Panc1 (cell line): ENCODE data around the gene ASXL1. TPM values are rescaled to one million over a fixed set of nuclear protein-coding genes. Genes with fewer than 3 reads are reported as not detected.

ENCODE experiments used
- ATAC-seq: fragments of 200-7000 bp; cut with Tn5 transposase; 2 replicates; pipeline ENCODE4 v1.9.1; 2020; ENCODE audit warnings: mild to moderate bottlenecking, moderate library complexity
- BruUV-seq: library from RNA; stranded (reverse); fragments of 400-500 nt; replicated peaks from 2 replicates; lab custom pipeline; 2021; lab: Mats Ljungman, UMichigan
- CTCF ChIA-PET: fragments of 300-600 bp; sonication (Branson Sonifier 250); formaldehyde crosslinking; loops from one replicate; lab custom pipeline; 2022; ENCODE audit warnings: antibody characterized with exemption; lab: Charles Lee
- POLR2A ChIA-PET: fragments of 300-600 bp; sonication (Branson Sonifier 250); formaldehyde crosslinking; loops from one replicate; lab custom pipeline; 2022; ENCODE audit warnings: antibody characterized with exemption; lab: Charles Lee
- DNase-seq: peaks from one replicate; pipeline ENCODE4 v3.0.0-alpha.2; 2010; ENCODE audit warnings: low read depth, low spot score
- H3K27ac ChIP-seq: 2 replicates; pipeline ENCODE4 v1.5.1; 2011; ENCODE audit warnings: mild to moderate bottlenecking, low read length, inconsistent platforms
- H3K27me3 ChIP-seq: fragments of 200-500 bp; sonication (Bioruptor generic); 2 replicates; pipeline ENCODE4 v1.6.0; 2014; ENCODE audit warnings: low read length, inconsistent platforms; ENCODE audit not compliant: control insufficient read depth, insufficient read depth
- H3K36me3 ChIP-seq: fragments of 200-500 bp; sonication (Bioruptor generic); 2 replicates; pipeline ENCODE4 v1.5.1; 2014; ENCODE audit warnings: inconsistent platforms, mild to moderate bottlenecking, low read length, moderate library complexity; ENCODE audit not compliant: control insufficient read depth, insufficient read depth
- H3K4me1 ChIP-seq: 2 replicates; pipeline ENCODE4 v1.5.1; 2011; ENCODE audit warnings: inconsistent platforms, mild to moderate bottlenecking, low read length, moderate library complexity; ENCODE audit not compliant: control insufficient read depth, insufficient read depth
- H3K4me3 ChIP-seq, 2 experiments: 2 replicates each; pipeline ENCODE4 v1.5.1; 2011 to 2012; ENCODE audit warnings: low read depth in 2 of 2, low read length in 2 of 2, mild to moderate bottlenecking in 2 of 2, inconsistent platforms in 1 of 2, moderate library complexity in 1 of 2
- H3K9me3 ChIP-seq: fragments of 200-500 bp; sonication (Bioruptor generic); 2 replicates; pipeline ENCODE4 v1.5.1; 2014; ENCODE audit warnings: low read depth, mild to moderate bottlenecking, inconsistent platforms, low read length, moderate library complexity; ENCODE audit not compliant: control insufficient read depth, insufficient read depth
- POLR2AphosphoS5 ChIP-seq: IDR thresholded peaks from 2 replicates; pipeline ENCODE4 v1.6.1; 2012; ENCODE audit warnings: mild to moderate bottlenecking, low read depth, low read length, moderate library complexity
- SIN3A ChIP-seq: IDR thresholded peaks from 2 replicates; pipeline ENCODE4 v1.6.1; 2012; ENCODE audit warnings: low read depth, mild to moderate bottlenecking, low read length, moderate library complexity, borderline replicate concordance; ENCODE audit not compliant: insufficient read depth
- TCF7L2 ChIP-seq: IDR thresholded peaks from 2 replicates; pipeline ENCODE4 v1.6.1; 2011; ENCODE audit warnings: mild to moderate bottlenecking, low read depth, low read length, inconsistent platforms
- in situ Hi-C: cut with HindIII; loops from 2 replicates; pipeline ENCODE4 v1.10.0; 2016; ENCODE audit warnings: low sequenced_read_pairs, low pct_unique_long_range_greater_than_20kb
- intact Hi-C: fragments of 100-400 bp; cut with micrococcal nuclease; formaldehyde crosslinking; loops from one replicate; pipeline ENCODE4 v1.10.0; 2022; ENCODE audit not compliant: unreplicated experiment
- total RNA-seq: library from RNA; stranded (reverse); gene quantifications from one replicate; pipeline ENCODE4 v1.2.1, GENCODE V29; 2021; ENCODE audit not compliant: unreplicated experiment
- TF ChIP-seq, protein P1 (sequence below), 2 experiments: IDR thresholded peaks; 2 replicates each; pipeline ENCODE4 v1.6.1; 2011 to 2012; ENCODE audit warnings: low read depth in 2 of 2, control low read depth in 1 of 2, low read length in 1 of 2, mild to moderate bottlenecking in 1 of 2, moderate library complexity in 1 of 2; ENCODE audit not compliant: insufficient read depth in 1 of 2
- TF ChIP-seq, protein P2 (sequence below): fragments of 450-650 bp; IDR thresholded peaks from 2 replicates; pipeline ENCODE4 v1.5.1; 2017; ENCODE audit warnings: mild to moderate bottlenecking

Gene ASXL1
- total RNA-seq, 1 experiment from 2014 or later = 205 TPM

- BruUV-seq = no TSS peak
- Histone ChIP-seq H3K36me3 (peaks cover 59% of the 10 kb centered on the region), H3K9me3 (no peaks in the 10 kb centered on the region), H3K27me3 (no peaks in the 10 kb centered on the region), H3K4me3 (no peak overlapping the region), H3K4me1 (no peaks in the 10 kb centered on the region), H3K27ac (no peak overlapping the region)
- ChIA-PET CTCF (no interaction called here), POLR2A (no interaction called here)
- in situ Hi-C loops = no loop called here
- intact Hi-C loops = no loop called here
- no peak for DNase-seq
- ATAC-seq = no peak
- TF ChIP-seq, protein P1, sequence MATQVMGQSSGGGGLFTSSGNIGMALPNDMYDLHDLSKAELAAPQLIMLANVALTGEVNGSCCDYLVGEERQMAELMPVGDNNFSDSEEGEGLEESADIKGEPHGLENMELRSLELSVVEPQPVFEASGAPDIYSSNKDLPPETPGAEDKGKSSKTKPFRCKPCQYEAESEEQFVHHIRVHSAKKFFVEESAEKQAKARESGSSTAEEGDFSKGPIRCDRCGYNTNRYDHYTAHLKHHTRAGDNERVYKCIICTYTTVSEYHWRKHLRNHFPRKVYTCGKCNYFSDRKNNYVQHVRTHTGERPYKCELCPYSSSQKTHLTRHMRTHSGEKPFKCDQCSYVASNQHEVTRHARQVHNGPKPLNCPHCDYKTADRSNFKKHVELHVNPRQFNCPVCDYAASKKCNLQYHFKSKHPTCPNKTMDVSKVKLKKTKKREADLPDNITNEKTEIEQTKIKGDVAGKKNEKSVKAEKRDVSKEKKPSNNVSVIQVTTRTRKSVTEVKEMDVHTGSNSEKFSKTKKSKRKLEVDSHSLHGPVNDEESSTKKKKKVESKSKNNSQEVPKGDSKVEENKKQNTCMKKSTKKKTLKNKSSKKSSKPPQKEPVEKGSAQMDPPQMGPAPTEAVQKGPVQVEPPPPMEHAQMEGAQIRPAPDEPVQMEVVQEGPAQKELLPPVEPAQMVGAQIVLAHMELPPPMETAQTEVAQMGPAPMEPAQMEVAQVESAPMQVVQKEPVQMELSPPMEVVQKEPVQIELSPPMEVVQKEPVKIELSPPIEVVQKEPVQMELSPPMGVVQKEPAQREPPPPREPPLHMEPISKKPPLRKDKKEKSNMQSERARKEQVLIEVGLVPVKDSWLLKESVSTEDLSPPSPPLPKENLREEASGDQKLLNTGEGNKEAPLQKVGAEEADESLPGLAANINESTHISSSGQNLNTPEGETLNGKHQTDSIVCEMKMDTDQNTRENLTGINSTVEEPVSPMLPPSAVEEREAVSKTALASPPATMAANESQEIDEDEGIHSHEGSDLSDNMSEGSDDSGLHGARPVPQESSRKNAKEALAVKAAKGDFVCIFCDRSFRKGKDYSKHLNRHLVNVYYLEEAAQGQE (IDR thresholded peaks at IDR 0.05; ENCODE audit: insufficient read depth in 1 of 2, low read depth in 2 of 2, low read length in 1 of 2) = no peak
Measured at GRCh38 chr20:32429343-32429742, 71.2 kb downstream of the ASXL1 start.

GRCh38 chr20:32429745-32430360 is 71.7 kb downstream of the ASXL1 start:
- Histone ChIP-seq H3K27me3 (no peaks in the 10 kb centered on the region), H3K27ac (no peak overlapping the region), H3K9me3 (no peaks in the 10 kb centered on the region), H3K4me3 (no peak overlapping the region), H3K36me3 (peaks cover 62% of the 10 kb centered on the region), H3K4me1 (no peaks in the 10 kb centered on the region)
- DNase-seq (no peak), ATAC-seq (no peak)
- TF ChIP-seq, protein P2, sequence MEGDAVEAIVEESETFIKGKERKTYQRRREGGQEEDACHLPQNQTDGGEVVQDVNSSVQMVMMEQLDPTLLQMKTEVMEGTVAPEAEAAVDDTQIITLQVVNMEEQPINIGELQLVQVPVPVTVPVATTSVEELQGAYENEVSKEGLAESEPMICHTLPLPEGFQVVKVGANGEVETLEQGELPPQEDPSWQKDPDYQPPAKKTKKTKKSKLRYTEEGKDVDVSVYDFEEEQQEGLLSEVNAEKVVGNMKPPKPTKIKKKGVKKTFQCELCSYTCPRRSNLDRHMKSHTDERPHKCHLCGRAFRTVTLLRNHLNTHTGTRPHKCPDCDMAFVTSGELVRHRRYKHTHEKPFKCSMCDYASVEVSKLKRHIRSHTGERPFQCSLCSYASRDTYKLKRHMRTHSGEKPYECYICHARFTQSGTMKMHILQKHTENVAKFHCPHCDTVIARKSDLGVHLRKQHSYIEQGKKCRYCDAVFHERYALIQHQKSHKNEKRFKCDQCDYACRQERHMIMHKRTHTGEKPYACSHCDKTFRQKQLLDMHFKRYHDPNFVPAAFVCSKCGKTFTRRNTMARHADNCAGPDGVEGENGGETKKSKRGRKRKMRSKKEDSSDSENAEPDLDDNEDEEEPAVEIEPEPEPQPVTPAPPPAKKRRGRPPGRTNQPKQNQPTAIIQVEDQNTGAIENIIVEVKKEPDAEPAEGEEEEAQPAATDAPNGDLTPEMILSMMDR = no peak
- TF ChIP-seq SIN3A (no peak), POLR2AphosphoS5 (no peak), TCF7L2 (no peak)
- TF ChIP-seq, protein P1 (IDR thresholded peaks at IDR 0.05; ENCODE audit: insufficient read depth in 1 of 2, low read depth in 2 of 2, low read length in 1 of 2) = no peak
- BruUV-seq = no TSS peak
- CTCF ChIA-PET = no interaction called here
- POLR2A ChIA-PET = no interaction called here
- in situ Hi-C loops (no loop called here), intact Hi-C loops (no loop called here)
